ENCODE data around the gene CR1L.
A peak's percentile ranks its signal among the peaks of the same experiment; 100 is the strongest.
"Not testable (repeated sequence)": the region's sequence is repeated elsewhere in the genome, so short reads cannot be mapped to it uniquely, and the experiment has no call there.

The CR1L gene

GRCh38 chr1:207676153-207676552 is 31.2 kb downstream of the CR1L start:
- Mint-ChIP-seq H3K27ac (no peak overlapping the region), H3K9me3 (no peaks in the 10 kb centered on the region), H3K27me3 (peaks cover 37 to 74% of the 10 kb centered on the region in 2 donors), H3K36me3 (ENCODE audit: insufficient read depth) (no peaks in the 10 kb centered on the region), H3K4me1 (ENCODE audit: low read depth in 2 of 2) (no peaks in the 10 kb centered on the region), H3K4me3 (no peak overlapping the region)
- no peak for DNase-seq
- no peak for ATAC-seq (replicated peaks)

GRCh38 chr1:207680590-207681388 is 35.9 kb downstream of the CR1L start:
- H3K9me3 Mint-ChIP-seq; H3K27ac Mint-ChIP-seq; H3K36me3 Mint-ChIP-seq (ENCODE audit: insufficient read depth); H3K4me3 Mint-ChIP-seq; DNase-seq; H3K4me1 Mint-ChIP-seq (ENCODE audit: low read depth in 2 of 2); ATAC-seq (replicated peaks): not testable (repeated sequence)
- H3K27me3 Mint-ChIP-seq: peaks cover 27 to 39% of the 10 kb centered on the region in 2 donors

- not testable (repeated sequence) for H3K9me3 Mint-ChIP-seq; ATAC-seq (replicated peaks); H3K4me1 Mint-ChIP-seq (ENCODE audit: low read depth in 2 of 2); H3K27ac Mint-ChIP-seq; H3K4me3 Mint-ChIP-seq; DNase-seq; H3K36me3 Mint-ChIP-seq (ENCODE audit: insufficient read depth)
- peaks cover 21 to 23% of the 10 kb centered on the region in 2 donors for H3K27me3 Mint-ChIP-seq
Measured at GRCh38 chr1:207682872-207683434, 38.0 kb downstream of the CR1L start.

GRCh38 chr1:207690551-207690950 is 45.6 kb downstream of the CR1L start:
- H3K4me1 Mint-ChIP-seq (ENCODE audit: low read depth in 2 of 2); H3K36me3 Mint-ChIP-seq (ENCODE audit: insufficient read depth); H3K27ac Mint-ChIP-seq; DNase-seq; H3K4me3 Mint-ChIP-seq; H3K9me3 Mint-ChIP-seq; ATAC-seq (replicated peaks): not testable (repeated sequence)
- peaks cover 28 to 35% of the 10 kb centered on the region in 2 donors for H3K27me3 Mint-ChIP-seq

- Mint-ChIP-seq H3K9me3 (no peaks in the 10 kb centered on the region), H3K27ac (no peak overlapping the region), H3K36me3 (ENCODE audit: insufficient read depth) (no peaks in the 10 kb centered on the region), H3K4me3 (no peak overlapping the region), H3K27me3 (peaks cover 28 to 40% of the 10 kb centered on the region in 2 donors), H3K4me1 (ENCODE audit: low read depth in 2 of 2) (no peaks in the 10 kb centered on the region)
- ATAC-seq (replicated peaks): no peak
- no peak for DNase-seq
Measured at GRCh38 chr1:207691010-207691409, 46.1 kb downstream of the CR1L start.

GRCh38 chr1:207691841-207692240 is 46.9 kb downstream of the CR1L start:
- no peak for ATAC-seq (replicated peaks)
- no peak for DNase-seq
- no peak overlapping the region for H3K27ac Mint-ChIP-seq
- peaks cover 28 to 48% of the 10 kb centered on the region in 2 donors for H3K27me3 Mint-ChIP-seq
- no peaks in the 10 kb centered on the region for H3K4me1 Mint-ChIP-seq (ENCODE audit: low read depth in 2 of 2)
- H3K36me3 Mint-ChIP-seq (ENCODE audit: insufficient read depth): no peaks in the 10 kb centered on the region
- no peaks in the 10 kb centered on the region for H3K9me3 Mint-ChIP-seq
- H3K4me3 Mint-ChIP-seq: no peak overlapping the region

GRCh38 chr1:207692291-207692690 is 47.4 kb downstream of the CR1L start:
- not testable (repeated sequence) for H3K27ac Mint-ChIP-seq; DNase-seq; H3K4me1 Mint-ChIP-seq (ENCODE audit: low read depth in 2 of 2); H3K4me3 Mint-ChIP-seq; H3K9me3 Mint-ChIP-seq; H3K36me3 Mint-ChIP-seq (ENCODE audit: insufficient read depth); ATAC-seq (replicated peaks)
- peaks cover 28 to 50% of the 10 kb centered on the region in 2 donors for H3K27me3 Mint-ChIP-seq

GRCh38 chr1:207695891-207696290 is 51.0 kb downstream of the CR1L start:
- no peak for ATAC-seq (replicated peaks)
- no peaks in the 10 kb centered on the region for H3K36me3 Mint-ChIP-seq (ENCODE audit: insufficient read depth)

GRCh38 chr1:207698822-207699483 is 54.0 kb downstream of the CR1L start:
- H3K9me3 Mint-ChIP-seq: no peaks in the 10 kb centered on the region
- DNase-seq (peak in 2 of 3 experiments; percentile 9 to 10), ATAC-seq (replicated peaks) (peak; percentile 32)
- H3K27me3 Mint-ChIP-seq: peaks cover 12 to 37% of the 10 kb centered on the region in 2 donors
- H3K4me3 Mint-ChIP-seq: no peak overlapping the region
- no peaks in the 10 kb centered on the region for H3K4me1 Mint-ChIP-seq (ENCODE audit: low read depth in 2 of 2)
- no peaks in the 10 kb centered on the region for H3K36me3 Mint-ChIP-seq (ENCODE audit: insufficient read depth)
- H3K27ac Mint-ChIP-seq: no peak overlapping the region

More at GRCh38 chr1:207695891-207696290, 51.0 kb downstream of the CR1L start:
- Mint-ChIP-seq H3K9me3 (no peaks in the 10 kb centered on the region), H3K4me3 (no peak overlapping the region), H3K27ac (no peak overlapping the region), H3K4me1 (ENCODE audit: low read depth in 2 of 2) (no peaks in the 10 kb centered on the region), H3K27me3 (peaks cover 21 to 44% of the 10 kb centered on the region in 2 donors)
- no peak for DNase-seq

GRCh38 chr1:207702317-207702716 is 57.4 kb downstream of the CR1L start:
- ATAC-seq (replicated peaks) (no peak), DNase-seq (no peak)
- Mint-ChIP-seq H3K4me3 (no peak overlapping the region), H3K36me3 (ENCODE audit: insufficient read depth) (no peaks in the 10 kb centered on the region), H3K27me3 (peaks cover 18 to 20% of the 10 kb centered on the region in 2 donors), H3K27ac (no peak overlapping the region), H3K4me1 (ENCODE audit: low read depth in 2 of 2) (no peaks in the 10 kb centered on the region), H3K9me3 (no peaks in the 10 kb centered on the region)

GRCh38 chr1:207703712-207704111 is 58.8 kb downstream of the CR1L start:
- no peak overlapping the region for H3K4me3 Mint-ChIP-seq
- ATAC-seq (replicated peaks) (no peak), DNase-seq (no peak)
- no peaks in the 10 kb centered on the region for H3K4me1 Mint-ChIP-seq (ENCODE audit: low read depth in 2 of 2)
- H3K36me3 Mint-ChIP-seq (ENCODE audit: insufficient read depth): no peaks in the 10 kb centered on the region
- H3K27ac Mint-ChIP-seq: no peak overlapping the region
- peaks cover 14 to 18% of the 10 kb centered on the region in 2 donors for H3K27me3 Mint-ChIP-seq
- no peaks in the 10 kb centered on the region for H3K9me3 Mint-ChIP-seq

- H3K9me3 Mint-ChIP-seq; DNase-seq; H3K4me1 Mint-ChIP-seq (ENCODE audit: low read depth in 2 of 2): not testable (repeated sequence)
Measured at GRCh38 chr1:207708004-207708403, 63.1 kb downstream of the CR1L start.

GRCh38 chr1:207711285-207711684 is 66.4 kb downstream of the CR1L start:
- Mint-ChIP-seq H3K9me3 (no peaks in the 10 kb centered on the region), H3K4me1 (ENCODE audit: low read depth in 2 of 2) (no peaks in the 10 kb centered on the region), H3K4me3 (no peak overlapping the region), H3K36me3 (ENCODE audit: insufficient read depth) (no peaks in the 10 kb centered on the region), H3K27me3 (peaks cover 0 to 2% of the 10 kb centered on the region in 2 donors), H3K27ac (no peak overlapping the region)
- ATAC-seq (replicated peaks) (no peak), DNase-seq (no peak)

More at GRCh38 chr1:207708004-207708403, 63.1 kb downstream of the CR1L start:
- H3K4me3 Mint-ChIP-seq; H3K36me3 Mint-ChIP-seq (ENCODE audit: insufficient read depth); ATAC-seq (replicated peaks); H3K27ac Mint-ChIP-seq: not testable (repeated sequence)
- peaks cover 14 to 18% of the 10 kb centered on the region in 2 donors for H3K27me3 Mint-ChIP-seq
